BLaER1 (cell line): ENCODE results near the gene HLA-DOA.

Experiments used
- H3K27ac ChIP-seq: shearing (Covaris generic); formaldehyde crosslinking; 2 replicates; pipeline ENCODE4 v1.8.1; 2022
- H3K27me3 ChIP-seq: shearing (Covaris generic); formaldehyde crosslinking; 2 replicates; pipeline ENCODE4 v1.8.1; 2022
- H3K36me3 ChIP-seq: shearing (Covaris generic); formaldehyde crosslinking; 2 replicates; pipeline ENCODE4 v1.8.1; 2022
- H3K4me1 ChIP-seq: shearing (Covaris generic); formaldehyde crosslinking; 2 replicates; pipeline ENCODE4 v1.8.1; 2022
- H3K4me2 ChIP-seq: shearing (Covaris generic); formaldehyde crosslinking; 2 replicates; pipeline ENCODE4 v1.8.1; 2022
- H3K4me3 ChIP-seq: shearing (Covaris generic); formaldehyde crosslinking; 2 replicates; pipeline ENCODE4 v1.8.1; 2022
- H3K9ac ChIP-seq: shearing (Covaris generic); formaldehyde crosslinking; 2 replicates; pipeline ENCODE4 v1.8.1; 2022
- H3K9me3 ChIP-seq: shearing (Covaris generic); formaldehyde crosslinking; 2 replicates; pipeline ENCODE4 v1.8.1; 2022
- H4K20me1 ChIP-seq: shearing (Covaris generic); formaldehyde crosslinking; 2 replicates; pipeline ENCODE4 v1.8.1; 2022
- Cebpa-rat ChIP-seq: shearing (Covaris generic); IDR thresholded peaks from 2 replicates; pipeline ENCODE4 v1.8.1; 2022

The HLA-DOA gene

DNA sequence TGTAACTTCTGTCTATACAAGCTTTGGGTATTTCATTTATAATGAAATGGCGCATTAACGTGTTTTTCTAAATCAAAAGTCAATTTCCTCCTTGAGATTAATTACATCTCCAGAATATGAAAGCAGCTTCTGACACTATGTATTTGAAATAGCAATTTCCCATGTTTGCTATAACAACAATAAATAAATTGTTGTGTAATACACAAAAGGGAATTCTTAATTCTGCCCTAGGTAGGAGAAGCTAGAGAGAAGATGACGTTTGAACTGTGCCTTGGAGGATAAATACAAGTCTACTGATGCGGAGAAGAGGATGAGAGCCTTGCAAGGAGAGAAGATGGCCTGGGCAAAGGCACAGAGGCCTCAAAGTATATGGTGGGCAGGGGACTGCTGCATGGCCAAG lies 7.6 kb upstream of the HLA-DOA start:
- Histone ChIP-seq H3K27ac (no peak overlapping the region), H3K9ac (no peak overlapping the region), H3K27me3 (no peaks in the 10 kb centered on the region), H3K36me3 (no peaks in the 10 kb centered on the region), H4K20me1 (no peaks in the 10 kb centered on the region), H3K4me2 (no peak overlapping the region), H3K9me3 (no peaks in the 10 kb centered on the region), H3K4me3 (no peak overlapping the region), H3K4me1 (peaks cover 52% of the 10 kb centered on the region)
- no peak for TF ChIP-seq Cebpa-rat

DNA sequence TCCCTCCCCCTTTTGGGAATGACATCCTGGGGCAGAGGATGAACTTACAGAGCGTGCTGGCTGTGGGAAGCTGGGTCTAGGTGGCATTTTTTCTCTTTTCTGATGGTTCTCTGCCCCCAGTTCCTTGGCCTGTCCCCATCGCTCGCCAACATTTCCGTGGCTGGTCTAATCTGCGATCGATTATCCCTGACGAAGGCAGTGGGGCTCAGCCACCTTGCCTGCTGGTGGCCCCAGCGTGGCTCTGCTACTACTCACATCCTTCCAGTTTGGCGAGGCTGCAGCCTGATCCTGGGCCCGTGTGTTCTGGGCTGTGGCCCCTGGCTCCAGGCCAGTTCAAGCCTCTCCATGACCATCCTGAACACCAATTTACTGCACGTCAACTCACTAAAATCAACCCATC lies 6.4 kb upstream of the HLA-DOA start:
- Histone ChIP-seq H3K9ac (no peak overlapping the region), H3K27ac (no peak overlapping the region), H3K36me3 (no peaks in the 10 kb centered on the region), H3K4me2 (peak overlapping the region; percentile 14; the same call in 1 of the 2 replicates), H3K9me3 (no peaks in the 10 kb centered on the region), H3K4me1 (peaks cover 49% of the 10 kb centered on the region), H3K4me3 (no peak overlapping the region), H3K27me3 (no peaks in the 10 kb centered on the region), H4K20me1 (no peaks in the 10 kb centered on the region)
- no peak for TF ChIP-seq Cebpa-rat

DNA sequence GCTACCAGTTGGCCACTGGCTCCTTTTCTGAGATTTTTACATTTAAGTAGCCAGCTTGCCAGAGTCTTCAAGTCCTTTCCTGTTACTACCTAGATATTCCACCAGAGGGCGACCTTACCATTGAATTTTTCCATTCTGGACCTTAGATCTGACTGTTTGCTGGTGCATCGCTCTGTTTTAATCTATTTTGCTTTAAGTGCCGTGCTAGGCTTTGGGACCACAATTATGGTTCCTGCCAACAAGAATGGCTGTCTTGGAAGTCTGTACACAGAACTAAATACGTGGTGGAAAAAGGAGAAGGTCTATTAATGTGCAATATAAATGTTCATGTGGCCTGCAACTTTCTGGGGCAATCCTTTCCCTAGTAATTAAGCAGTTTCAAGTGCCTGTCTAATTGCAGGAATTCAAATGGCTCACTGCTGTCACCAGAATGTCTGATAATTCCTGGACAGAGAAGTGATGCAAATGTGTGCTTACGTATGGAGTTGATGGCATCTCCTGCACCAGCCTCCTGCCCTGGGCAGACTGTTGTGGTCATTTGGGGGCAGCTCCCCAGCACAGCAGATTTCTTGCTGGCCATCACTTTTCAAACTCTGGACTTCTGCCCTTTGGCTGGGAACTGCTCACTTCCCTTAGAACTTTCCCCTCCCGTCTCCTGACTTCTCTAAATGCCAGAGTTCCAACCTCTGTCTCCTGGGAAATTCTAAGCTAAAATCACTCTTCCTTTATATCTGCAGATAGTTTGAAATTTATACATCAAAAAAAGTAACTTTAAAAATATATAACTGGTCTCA lies 5.6 kb upstream of the HLA-DOA start:
- H3K9ac ChIP-seq = no peak overlapping the region
- H3K36me3 ChIP-seq = no peaks in the 10 kb centered on the region
- H3K4me3 ChIP-seq = no peak overlapping the region
- no peak for TF ChIP-seq Cebpa-rat
- no peaks in the 10 kb centered on the region for H3K27me3 ChIP-seq
- H3K9me3 ChIP-seq = no peaks in the 10 kb centered on the region
- H3K4me1 ChIP-seq = peaks cover 43% of the 10 kb centered on the region
- peak overlapping the region; percentile 14 for H3K4me2 ChIP-seq
- no peak overlapping the region for H3K27ac ChIP-seq
- H4K20me1 ChIP-seq = no peaks in the 10 kb centered on the region

DNA sequence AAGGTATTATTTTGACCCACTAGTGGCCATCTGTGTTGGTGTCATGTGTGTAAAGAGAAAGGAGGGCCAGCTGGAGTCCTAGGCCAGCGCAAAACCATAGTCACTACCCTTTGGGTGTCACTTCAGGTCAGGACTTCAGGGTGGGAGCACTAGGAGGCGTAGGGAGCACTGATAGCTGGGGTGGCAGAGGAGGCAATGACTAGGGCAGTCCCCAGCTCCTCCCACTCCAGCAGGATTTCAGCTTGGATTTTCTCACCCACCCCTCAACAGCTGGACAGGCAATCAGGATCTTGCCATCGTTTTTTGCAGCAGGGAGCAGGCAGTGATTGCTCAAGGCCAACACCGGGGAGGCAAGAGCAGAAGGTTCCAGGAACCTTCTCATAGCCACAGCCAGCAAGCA lies 4.2 kb upstream of the HLA-DOA start:
- H3K36me3 ChIP-seq = no peaks in the 10 kb centered on the region
- TF ChIP-seq Cebpa-rat = no peak
- no peak overlapping the region for H3K9ac ChIP-seq
- H3K4me1 ChIP-seq = peaks cover 40% of the 10 kb centered on the region
- H3K27ac ChIP-seq = no peak overlapping the region
- no peaks in the 10 kb centered on the region for H4K20me1 ChIP-seq
- H3K4me3 ChIP-seq = no peak overlapping the region
- no peaks in the 10 kb centered on the region for H3K9me3 ChIP-seq
- no peak overlapping the region for H3K4me2 ChIP-seq
- no peaks in the 10 kb centered on the region for H3K27me3 ChIP-seq

DNA sequence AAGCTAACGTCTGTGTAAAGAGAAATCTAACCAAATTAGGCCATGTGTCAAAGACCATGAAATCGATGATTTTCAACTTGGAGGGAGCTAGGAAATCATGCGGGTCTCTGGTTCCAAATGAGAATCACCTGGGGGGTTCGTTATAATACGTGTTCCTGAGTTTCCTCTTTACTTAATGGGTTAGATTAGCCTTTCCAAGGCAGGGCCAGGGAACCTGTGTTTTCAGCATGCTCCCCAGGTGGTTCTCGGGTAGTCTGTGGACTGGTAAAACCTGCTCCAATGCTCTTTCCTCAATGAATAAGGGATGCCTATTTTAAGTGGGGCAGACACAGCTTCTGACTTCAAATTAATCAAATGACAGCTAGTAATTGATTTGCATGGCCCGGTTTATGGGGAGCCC lies 965 bp upstream of the HLA-DOA start:
- H3K36me3 ChIP-seq = peaks cover 28% of the 10 kb centered on the region
- H3K4me2 ChIP-seq = peak overlapping the region; percentile 90; the same call in 1 of the 2 replicates
- H3K9ac ChIP-seq = no peak overlapping the region
- no peaks in the 10 kb centered on the region for H4K20me1 ChIP-seq
- H3K4me1 ChIP-seq = peaks cover 38% of the 10 kb centered on the region
- H3K27ac ChIP-seq = peak overlapping the region; percentile 82; the same call in 1 of the 2 replicates
- H3K27me3 ChIP-seq = no peaks in the 10 kb centered on the region
- no peak overlapping the region for H3K4me3 ChIP-seq
- no peak for TF ChIP-seq Cebpa-rat
- no peaks in the 10 kb centered on the region for H3K9me3 ChIP-seq

DNA sequence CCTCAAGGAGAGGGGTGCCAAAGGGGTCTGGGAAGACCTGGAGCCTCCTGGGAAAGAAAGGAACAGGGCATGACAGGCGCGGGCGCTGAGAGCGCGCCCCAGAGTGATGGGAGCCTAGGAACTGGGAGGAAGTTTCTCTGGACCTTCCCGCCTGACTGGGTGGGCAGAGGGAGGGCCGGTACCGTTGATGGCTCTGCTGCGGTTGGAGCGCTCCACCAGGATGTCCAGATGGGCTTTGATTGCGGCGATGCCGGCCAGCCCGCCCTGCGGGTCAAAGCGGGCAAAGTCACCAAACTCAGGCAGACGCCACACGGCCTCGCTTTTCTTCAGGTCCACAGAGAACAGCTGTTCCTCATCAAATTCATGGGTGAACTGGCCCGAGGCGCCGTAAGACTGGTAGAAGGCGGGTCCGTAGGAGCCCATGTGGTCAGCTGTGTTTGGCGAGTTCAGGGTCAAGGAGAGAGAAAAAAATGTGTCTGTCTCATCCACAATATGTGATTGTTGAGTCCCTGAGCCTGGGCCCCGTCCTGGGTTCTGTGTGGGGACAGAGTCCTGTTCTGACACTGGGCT lies 1.5 kb downstream of the HLA-DOA start:
- Histone ChIP-seq H3K36me3 (peaks cover 39% of the 10 kb centered on the region), H3K4me1 (peaks cover 33% of the 10 kb centered on the region), H3K4me3 (peak overlapping the region; percentile 71; the same call in 1 of the 2 replicates), H3K27ac (peak overlapping the region; percentile 82), H3K9me3 (no peaks in the 10 kb centered on the region), H3K4me2 (peak overlapping the region; percentile 90), H4K20me1 (no peaks in the 10 kb centered on the region), H3K9ac (peak overlapping the region; percentile 81; the same call in 1 of the 2 replicates), H3K27me3 (no peaks in the 10 kb centered on the region)
- TF ChIP-seq Cebpa-rat = no peak

DNA sequence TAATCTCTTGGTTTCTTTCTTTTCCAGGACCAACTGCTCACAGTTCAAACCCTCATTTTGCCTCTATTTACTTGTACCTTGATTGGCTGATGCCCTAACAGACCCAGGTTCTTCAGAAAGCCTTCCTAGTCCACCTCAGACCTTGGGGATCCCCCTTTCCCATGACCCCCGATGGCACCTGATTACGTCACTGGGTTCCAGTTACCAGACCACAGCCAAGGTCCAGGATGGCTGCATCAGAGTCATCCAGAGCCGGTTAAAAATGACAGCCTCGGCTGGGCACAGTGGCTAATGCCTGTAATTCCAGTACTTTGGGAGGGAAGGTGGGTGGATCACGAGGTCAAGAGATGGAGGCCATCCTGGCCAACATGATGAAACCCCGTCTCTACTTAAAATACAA lies 4.5 kb downstream of the HLA-DOA start:
- Histone ChIP-seq H3K4me2 (no peak overlapping the region), H3K4me1 (peaks cover 37% of the 10 kb centered on the region), H3K27me3 (no peaks in the 10 kb centered on the region), H3K4me3 (no peak overlapping the region), H4K20me1 (no peaks in the 10 kb centered on the region), H3K9ac (no peak overlapping the region), H3K36me3 (peaks cover 39% of the 10 kb centered on the region), H3K9me3 (no peaks in the 10 kb centered on the region), H3K27ac (no peak overlapping the region)
- no peak for TF ChIP-seq Cebpa-rat

DNA sequence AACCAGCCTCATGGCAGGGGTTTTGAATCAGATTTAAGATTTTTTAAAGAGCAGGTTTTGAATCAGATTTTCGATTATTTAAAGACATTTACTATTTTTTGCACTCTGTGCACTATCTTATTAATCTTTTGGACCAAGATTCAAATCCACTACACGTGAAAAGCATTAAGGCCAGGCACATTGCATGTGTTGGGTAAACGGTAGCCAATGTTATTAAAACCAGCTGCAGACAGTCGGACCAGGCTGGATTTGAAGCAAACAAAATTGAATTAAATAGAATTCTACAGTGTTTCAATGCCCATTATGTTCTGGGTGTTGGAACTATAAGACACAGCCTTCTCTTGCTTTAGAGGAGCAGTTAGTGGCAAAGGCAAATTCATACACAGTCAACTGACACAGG lies 7.7 kb downstream of the HLA-DOA start:
- Histone ChIP-seq H3K27ac (no peak overlapping the region), H3K4me1 (peaks cover 9% of the 10 kb centered on the region; the same call in 1 of the 2 replicates), H4K20me1 (no peaks in the 10 kb centered on the region), H3K9me3 (no peaks in the 10 kb centered on the region), H3K4me2 (no peak overlapping the region), H3K36me3 (peaks cover 25% of the 10 kb centered on the region), H3K9ac (no peak overlapping the region), H3K4me3 (no peak overlapping the region), H3K27me3 (no peaks in the 10 kb centered on the region)
- no peak for TF ChIP-seq Cebpa-rat

DNA sequence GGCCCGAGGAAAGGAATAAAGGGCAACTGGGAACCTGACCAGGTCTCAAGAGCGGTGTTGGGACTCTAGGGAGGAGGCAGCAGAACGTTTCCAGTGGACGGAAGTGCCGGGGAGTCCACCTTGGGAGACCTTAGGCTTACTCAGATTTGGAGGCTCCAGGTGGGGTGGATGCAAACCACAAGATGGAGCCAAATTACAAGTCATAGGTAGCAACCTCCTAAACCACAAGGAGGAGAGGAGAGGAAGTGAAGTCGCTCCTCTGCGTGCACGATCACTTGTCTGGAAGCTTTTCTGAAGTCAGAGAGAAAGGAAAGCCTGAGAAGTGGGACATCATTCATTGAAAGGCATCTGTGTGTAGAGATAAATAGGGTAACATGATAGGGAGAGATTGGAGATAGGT lies 9.3 kb downstream of the HLA-DOA start:
- no peak overlapping the region for H3K4me3 ChIP-seq
- H3K36me3 ChIP-seq = peaks cover 9% of the 10 kb centered on the region; the same call in 1 of the 2 replicates
- peak overlapping the region; percentile 14; the same call in 1 of the 2 replicates for H3K4me2 ChIP-seq
- no peak overlapping the region for H3K9ac ChIP-seq
- TF ChIP-seq Cebpa-rat = no peak
- H4K20me1 ChIP-seq = no peaks in the 10 kb centered on the region
- H3K9me3 ChIP-seq = no peaks in the 10 kb centered on the region
- no peaks in the 10 kb centered on the region for H3K27me3 ChIP-seq
- no peak overlapping the region for H3K27ac ChIP-seq
- peaks cover 9% of the 10 kb centered on the region; the same call in 1 of the 2 replicates for H3K4me1 ChIP-seq

DNA sequence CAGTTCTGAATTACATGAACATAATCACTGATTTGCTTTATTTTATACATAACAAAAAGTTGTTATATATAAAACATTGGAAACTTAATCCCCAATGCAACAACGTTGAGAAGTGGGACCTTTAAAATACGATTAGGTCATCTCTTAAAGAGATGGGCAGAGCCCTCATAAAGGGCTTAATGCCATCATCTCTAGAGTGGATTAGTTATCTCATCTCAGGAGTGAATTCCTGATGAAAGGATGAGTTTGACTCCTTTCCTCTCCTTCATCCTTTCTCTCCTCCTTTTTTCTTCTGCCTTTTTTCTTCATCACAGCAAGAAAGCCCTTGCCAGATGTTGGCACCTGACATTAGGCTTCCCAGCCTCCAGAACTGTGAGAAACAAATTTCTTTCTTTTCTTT lies 13.9 kb downstream of the HLA-DOA start:
- no peak for TF ChIP-seq Cebpa-rat
- no peaks in the 10 kb centered on the region for H3K27me3 ChIP-seq
- H3K27ac ChIP-seq = no peak overlapping the region
- no peaks in the 10 kb centered on the region for H3K9me3 ChIP-seq
- peaks cover 7% of the 10 kb centered on the region; the same call in 1 of the 2 replicates for H3K4me1 ChIP-seq
- no peaks in the 10 kb centered on the region for H4K20me1 ChIP-seq
- H3K4me3 ChIP-seq = no peak overlapping the region
- H3K36me3 ChIP-seq = no peaks in the 10 kb centered on the region
- H3K9ac ChIP-seq = no peak overlapping the region
- H3K4me2 ChIP-seq = no peak overlapping the region
